Ascending aorta (tissue), 2 donors: ENCODE data around the gene DRD2. TPM values are rescaled to one million over a fixed set of nuclear protein-coding genes. Genes with fewer than 3 reads are reported as not detected.

Source experiments
- DNase-seq, 2 donors: peaks; one replicate each; pipeline ENCODE4 v3.0.0-alpha.2; 2019; ENCODE audit warnings: low spot score in 2 of 2
- H3K27ac ChIP-seq, 2 donors: fragments of 200-600 bp; sonication (generic); one replicate each; pipeline ENCODE4 v1.5.1; 2016 to 2017; ENCODE audit warnings: mild to moderate bottlenecking in 1 of 2
- H3K27me3 ChIP-seq: fragments of 200-600 bp; sonication (generic); one replicate; pipeline ENCODE4 v1.5.1; 2017
- H3K36me3 ChIP-seq, 2 donors: fragments of 200-600 bp; sonication (generic); one replicate each; pipeline ENCODE4 v1.5.1; 2016
- H3K4me1 ChIP-seq, 2 donors: fragments of 200-600 bp; sonication (generic); one replicate each; pipeline ENCODE4 v1.5.1; 2016 to 2017; ENCODE audit warnings: mild to moderate bottlenecking in 1 of 2
- H3K4me3 ChIP-seq, 2 donors: fragments of 200-600 bp; sonication (generic); one replicate each; pipeline ENCODE4 v1.5.1; 2016 to 2017; ENCODE audit warnings: mild to moderate bottlenecking in 1 of 2
- H3K9me3 ChIP-seq, 2 donors: fragments of 200-600 bp; sonication (generic); one replicate each; pipeline ENCODE4 v1.5.1; 2016
- CTCF ChIP-seq, 3 experiments: fragments of 200-600 bp in 2 of 3; fragments of 450-650 bp in 1 of 3; sonication (generic) in 2 of 3; IDR thresholded peaks; one replicate each; pipeline ENCODE4 v1.5.1; 2016 to 2019; ENCODE audit warnings: antibody characterized with exemption in 3 of 3, mild to moderate bottlenecking in 1 of 3, moderate library complexity in 1 of 3
- intact Hi-C: fragments of 100-400 bp; cut with DNase I; formaldehyde crosslinking; loops from one replicate; pipeline ENCODE4 v1.15.1; 2023
- total RNA-seq: library from RNA; depleted of rRNA; stranded (reverse); fragments of >200 nt; gene quantifications from one replicate; pipeline ENCODE4 v1.1.0, GENCODE V29; 2016

DRD2 gene
- total RNA-seq, 1 donor from 2014 or later, result not detected

GRCh38 chr11:113431746-113432145, 43.5 kb downstream of the DRD2 start:
- no peak for TF ChIP-seq CTCF (IDR thresholded peaks at IDR 0.05)
- Histone ChIP-seq H3K27ac (no peak overlapping the region), H3K27me3 (no peaks in the 10 kb centered on the region), H3K9me3 (no peaks in the 10 kb centered on the region), H3K4me1 (no peaks in the 10 kb centered on the region), H3K36me3 (no peaks in the 10 kb centered on the region), H3K4me3 (no peak overlapping the region)
- no peak for DNase-seq
- intact Hi-C loops, result no loop called here

- intact Hi-C loops, result no loop called here
- Histone ChIP-seq H3K9me3 (no peaks in the 10 kb centered on the region), H3K4me1 (no peaks in the 10 kb centered on the region), H3K36me3 (no peaks in the 10 kb centered on the region), H3K27me3 (no peaks in the 10 kb centered on the region), H3K27ac (no peak overlapping the region), H3K4me3 (no peak overlapping the region)
- TF ChIP-seq CTCF (IDR thresholded peaks at IDR 0.05), result no peak
- DNase-seq, result no peak
Observed at GRCh38 chr11:113426686-113427085, 48.5 kb downstream of the DRD2 start.

GRCh38 chr11:113420808-113421207, 54.4 kb downstream of the DRD2 start:
- Histone ChIP-seq H3K27me3 (no peaks in the 10 kb centered on the region), H3K36me3 (no peaks in the 10 kb centered on the region), H3K4me3 (no peak overlapping the region), H3K9me3 (no peaks in the 10 kb centered on the region), H3K4me1 (no peaks in the 10 kb centered on the region), H3K27ac (no peak overlapping the region)
- no peak for DNase-seq
- intact Hi-C loops, result no loop called here
- TF ChIP-seq CTCF (IDR thresholded peaks at IDR 0.05), result no peak

- H3K9me3 ChIP-seq, result no peaks in the 10 kb centered on the region
- H3K4me1 ChIP-seq, result no peaks in the 10 kb centered on the region
- intact Hi-C loops, result no loop called here
- H3K27me3 ChIP-seq, result no peaks in the 10 kb centered on the region
- TF ChIP-seq CTCF (IDR thresholded peaks at IDR 0.05), result no peak
- no peak overlapping the region for H3K4me3 ChIP-seq
- no peak for DNase-seq
- no peaks in the 10 kb centered on the region for H3K36me3 ChIP-seq
- no peak overlapping the region for H3K27ac ChIP-seq
Observed at GRCh38 chr11:113419454-113420003, 55.7 kb downstream of the DRD2 start.

GRCh38 chr11:113417428-113417827, 57.8 kb downstream of the DRD2 start:
- H3K4me3 ChIP-seq, result no peak overlapping the region
- H3K27ac ChIP-seq, result no peak overlapping the region
- no peaks in the 10 kb centered on the region for H3K4me1 ChIP-seq
- intact Hi-C loops, result no loop called here
- no peaks in the 10 kb centered on the region for H3K9me3 ChIP-seq
- no peaks in the 10 kb centered on the region for H3K36me3 ChIP-seq
- no peak for TF ChIP-seq CTCF (IDR thresholded peaks at IDR 0.05)
- H3K27me3 ChIP-seq, result no peaks in the 10 kb centered on the region
- DNase-seq, result no peak

GRCh38 chr11:113415343-113415742, 59.9 kb downstream of the DRD2 start:
- no peaks in the 10 kb centered on the region for H3K36me3 ChIP-seq
- intact Hi-C loops, result no loop called here
- no peaks in the 10 kb centered on the region for H3K9me3 ChIP-seq
- H3K27me3 ChIP-seq, result no peaks in the 10 kb centered on the region
- no peak overlapping the region for H3K4me3 ChIP-seq
- no peak for DNase-seq
- no peak for TF ChIP-seq CTCF (IDR thresholded peaks at IDR 0.05)
- H3K27ac ChIP-seq, result no peak overlapping the region
- no peaks in the 10 kb centered on the region for H3K4me1 ChIP-seq
